ENCODE data around the gene KIFBP. TPM values are rescaled to one million over a fixed set of nuclear protein-coding genes. Genes with fewer than 3 reads are reported as not detected.

The KIFBP gene
- total RNA-seq, 3 donors from 2014 or later (not counting 1 experiment from before 2014, with no cell fraction given), result 3.5 to 4.4 (median 4.0) TPM

DNA sequence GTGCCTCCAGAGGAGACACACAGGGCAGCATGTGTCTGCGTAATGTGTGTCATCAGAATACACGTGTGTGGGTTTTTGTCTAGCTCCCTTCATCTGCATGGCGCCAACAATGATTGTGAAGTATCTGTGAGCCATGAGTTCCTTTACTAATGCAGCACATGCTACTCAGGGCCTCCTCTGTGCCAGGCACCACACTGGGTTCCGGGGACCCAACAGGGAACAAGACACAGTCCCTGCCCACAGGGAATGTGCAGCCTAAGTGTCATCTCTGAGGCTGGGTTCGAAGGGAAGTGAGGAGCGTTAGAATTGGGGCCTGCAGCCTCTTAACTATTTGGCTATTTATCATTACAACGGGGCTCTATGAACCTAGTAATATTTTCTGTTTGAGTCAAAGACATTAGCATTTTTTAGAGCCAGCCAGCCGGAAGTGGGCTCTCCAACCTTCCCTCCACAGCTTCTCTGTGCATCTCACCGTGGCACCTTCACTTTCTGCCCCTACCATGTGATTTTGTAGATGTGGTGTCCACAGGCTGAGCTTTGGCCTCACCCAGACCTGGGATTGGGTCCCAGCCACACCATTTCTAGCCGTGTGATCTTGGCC, 55.4 kb downstream of the KIFBP start:
- Histone ChIP-seq H3K4me3 (ENCODE audit: low read length) (no peak overlapping the region), H3K36me3 (ENCODE audit: control insufficient read depth, insufficient read depth, low read length) (no peaks in the 10 kb centered on the region), H3K27me3 (ENCODE audit: control insufficient read depth, insufficient read depth, low read length) (no peaks in the 10 kb centered on the region), H3K9me3 (ENCODE audit: control insufficient read depth, insufficient read depth, low read length) (no peaks in the 10 kb centered on the region), H3K4me1 (ENCODE audit: control insufficient read depth, insufficient read depth, low read length) (peaks cover 58% of the 10 kb centered on the region), H3K27ac (ENCODE audit: low read length) (peak overlapping the region; percentile 88)
- intact Hi-C loops (cut with micrococcal nuclease), result loop anchor here (2.0 kb wide), 2 partner anchors 17 to 39 kb away; no protein-coding TSS in a partner anchor
- H3K4me1 Mint-ChIP-seq, result peaks cover 50 to 54% of the 10 kb centered on the region in 2 donors
- WGBS (ENCODE audit: insufficient coverage), result 49% methylated on average over 7 of the region's 10 CpGs
- DNase-seq (peak; percentile 42 to 62), ATAC-seq (peak; percentile 16 to 35 (median 33))
- no peaks in the 10 kb centered on the region for H3K36me3 Mint-ChIP-seq
- peak overlapping the region; percentile 73 for H3K4me3 Mint-ChIP-seq
- no peaks in the 10 kb centered on the region for H3K9me3 Mint-ChIP-seq
- H3K27ac Mint-ChIP-seq, result peak overlapping the region; percentile 95 to 99
- no peaks in the 10 kb centered on the region for H3K27me3 Mint-ChIP-seq (ENCODE audit: low read depth in 2 of 2)
- TF ChIP-seq, protein P1, sequence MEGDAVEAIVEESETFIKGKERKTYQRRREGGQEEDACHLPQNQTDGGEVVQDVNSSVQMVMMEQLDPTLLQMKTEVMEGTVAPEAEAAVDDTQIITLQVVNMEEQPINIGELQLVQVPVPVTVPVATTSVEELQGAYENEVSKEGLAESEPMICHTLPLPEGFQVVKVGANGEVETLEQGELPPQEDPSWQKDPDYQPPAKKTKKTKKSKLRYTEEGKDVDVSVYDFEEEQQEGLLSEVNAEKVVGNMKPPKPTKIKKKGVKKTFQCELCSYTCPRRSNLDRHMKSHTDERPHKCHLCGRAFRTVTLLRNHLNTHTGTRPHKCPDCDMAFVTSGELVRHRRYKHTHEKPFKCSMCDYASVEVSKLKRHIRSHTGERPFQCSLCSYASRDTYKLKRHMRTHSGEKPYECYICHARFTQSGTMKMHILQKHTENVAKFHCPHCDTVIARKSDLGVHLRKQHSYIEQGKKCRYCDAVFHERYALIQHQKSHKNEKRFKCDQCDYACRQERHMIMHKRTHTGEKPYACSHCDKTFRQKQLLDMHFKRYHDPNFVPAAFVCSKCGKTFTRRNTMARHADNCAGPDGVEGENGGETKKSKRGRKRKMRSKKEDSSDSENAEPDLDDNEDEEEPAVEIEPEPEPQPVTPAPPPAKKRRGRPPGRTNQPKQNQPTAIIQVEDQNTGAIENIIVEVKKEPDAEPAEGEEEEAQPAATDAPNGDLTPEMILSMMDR (IDR thresholded peaks at IDR 0.05), result no peak

DNA sequence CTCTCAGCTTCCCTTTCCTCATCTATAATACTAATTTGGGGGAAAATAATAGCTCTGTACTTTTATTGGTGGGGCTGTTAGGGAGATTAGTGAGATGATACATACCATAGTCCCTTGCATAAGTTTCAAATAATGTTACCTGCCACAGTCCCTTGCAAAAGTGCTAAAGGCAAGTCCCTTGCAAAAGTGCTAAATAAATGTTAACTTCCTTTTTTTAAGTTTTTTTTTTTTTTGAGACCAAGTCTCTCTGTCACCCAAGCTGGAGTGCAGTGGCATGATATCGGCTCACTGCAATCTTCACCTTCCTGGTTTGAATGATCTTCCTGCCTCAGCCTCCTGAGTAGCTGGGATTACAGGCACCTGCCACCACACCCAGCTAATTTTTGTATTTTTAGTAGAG, 55.9 kb downstream of the KIFBP start:
- 0% methylated on average over 1 of the region's 1 CpG for WGBS (ENCODE audit: insufficient coverage)
- peaks cover 52 to 60% of the 10 kb centered on the region in 2 donors for H3K4me1 Mint-ChIP-seq
- no peaks in the 10 kb centered on the region for H3K27me3 Mint-ChIP-seq (ENCODE audit: low read depth in 2 of 2)
- H3K4me3 Mint-ChIP-seq, result peak overlapping the region; percentile 73
- H3K27ac Mint-ChIP-seq, result peak overlapping the region; percentile 95 to 99
- TF ChIP-seq, protein P1 (IDR thresholded peaks at IDR 0.05), result no peak
- peak in 1 of 2 donors; percentile 37 for DNase-seq
- Histone ChIP-seq H3K4me1 (ENCODE audit: control insufficient read depth, insufficient read depth, low read length) (peaks cover 63% of the 10 kb centered on the region), H3K36me3 (ENCODE audit: control insufficient read depth, insufficient read depth, low read length) (no peaks in the 10 kb centered on the region), H3K27me3 (ENCODE audit: control insufficient read depth, insufficient read depth, low read length) (no peaks in the 10 kb centered on the region), H3K9me3 (ENCODE audit: control insufficient read depth, insufficient read depth, low read length) (no peaks in the 10 kb centered on the region), H3K4me3 (ENCODE audit: low read length) (no peak overlapping the region), H3K27ac (ENCODE audit: low read length) (peak overlapping the region; percentile 88)
- intact Hi-C loops (cut with micrococcal nuclease), result loop anchor here (2.0 kb wide), 2 partner anchors 16 to 40 kb away; no protein-coding TSS in a partner anchor
- no peaks in the 10 kb centered on the region for H3K9me3 Mint-ChIP-seq
- ATAC-seq, result peak; percentile 18 to 35 (median 20)
- H3K36me3 Mint-ChIP-seq, result no peaks in the 10 kb centered on the region

DNA sequence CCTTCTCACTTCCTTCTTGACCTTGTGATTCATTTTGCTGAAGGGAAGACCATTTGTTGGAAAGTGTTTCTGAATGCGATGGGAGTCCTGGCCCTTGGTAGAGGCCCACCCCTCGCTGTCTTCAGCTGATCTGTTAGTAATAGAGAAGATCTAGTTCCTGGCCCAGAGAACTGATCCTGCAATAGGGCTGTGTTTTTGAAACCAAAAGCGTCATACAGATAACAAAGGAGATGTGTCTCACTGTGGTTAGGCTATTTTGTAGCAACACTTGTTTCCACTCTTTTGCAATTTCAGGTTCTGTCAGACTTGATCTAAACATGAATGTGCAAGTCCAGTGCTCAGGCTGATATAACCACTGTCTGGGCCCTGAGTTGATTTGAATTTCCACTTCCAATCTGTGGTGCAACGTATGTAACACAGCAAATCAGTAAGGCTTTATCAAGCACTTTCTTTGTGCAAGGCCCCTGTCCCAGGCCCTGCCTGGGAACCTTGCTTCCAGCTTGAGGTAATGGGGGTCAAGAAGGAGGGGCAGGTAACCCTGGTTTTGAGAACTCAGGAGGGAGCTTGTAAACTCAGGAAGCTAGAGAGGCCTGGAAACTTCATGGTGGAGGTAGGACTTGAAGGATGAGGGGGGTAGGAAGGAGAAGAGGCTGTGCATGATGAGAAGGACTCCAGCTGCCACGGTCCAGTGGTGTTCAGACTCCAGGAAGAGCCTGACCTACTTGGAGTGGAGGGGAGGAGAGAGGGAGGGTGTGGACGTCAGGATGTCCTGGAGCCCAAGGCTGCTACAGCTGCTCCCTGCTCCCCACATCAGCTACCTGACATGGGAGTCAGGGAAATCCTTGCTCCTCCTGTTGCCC, 57.1 kb downstream of the KIFBP start:
- Mint-ChIP-seq H3K9me3 (no peaks in the 10 kb centered on the region), H3K27ac (peak overlapping the region; percentile 95 to 99), H3K27me3 (ENCODE audit: low read depth in 2 of 2) (no peaks in the 10 kb centered on the region), H3K4me1 (peaks cover 52 to 63% of the 10 kb centered on the region in 2 donors), H3K36me3 (no peaks in the 10 kb centered on the region), H3K4me3 (peak overlapping the region; percentile 87)
- TF ChIP-seq, protein P1 (IDR thresholded peaks at IDR 0.05), result no peak
- Histone ChIP-seq H3K9me3 (ENCODE audit: control insufficient read depth, insufficient read depth, low read length) (no peaks in the 10 kb centered on the region), H3K4me3 (ENCODE audit: low read length) (no peak overlapping the region), H3K27ac (ENCODE audit: low read length) (peak overlapping the region; percentile 88), H3K4me1 (ENCODE audit: control insufficient read depth, insufficient read depth, low read length) (peaks cover 66% of the 10 kb centered on the region), H3K27me3 (ENCODE audit: control insufficient read depth, insufficient read depth, low read length) (no peaks in the 10 kb centered on the region), H3K36me3 (ENCODE audit: control insufficient read depth, insufficient read depth, low read length) (no peaks in the 10 kb centered on the region)
- intact Hi-C loops (cut with micrococcal nuclease), result loop anchor here (1.0 to 2.0 kb wide), 5 partner anchors 10 to 45 kb away; no protein-coding TSS in a partner anchor
- DNase-seq (peak; percentile 37 to 70), ATAC-seq (peak; percentile 70 to 89 (median 84))
- WGBS (ENCODE audit: insufficient coverage), result 33% methylated on average over 6 of the region's 6 CpGs
